ENCODE measurements around the gene TCF15. TPM values are rescaled to one million over a fixed set of nuclear protein-coding genes. Genes with fewer than 3 reads are reported as not detected.

Gene TCF15
- total and polyA plus RNA-seq, 11 donors: 5.8 to 18.0 (median 10.0) TPM

GRCh38 chr20:620246-620645, 10.1 kb upstream of the TCF15 start:
- intact Hi-C loops (cut with DNase I): no loop called here
- no peaks in the 10 kb centered on the region for H3K27me3 ChIP-seq
- no peak overlapping the region for H3K27ac ChIP-seq
- H3K36me3 ChIP-seq: no peaks in the 10 kb centered on the region
- H3K4me3 ChIP-seq: no peak overlapping the region
- ATAC-seq (no peak), DNase-seq (no peak)
- no peak for TF ChIP-seq CTCF (IDR thresholded peaks at IDR 0.05)
- TF ChIP-seq POLR2A (IDR thresholded peaks at IDR 0.05): no peak
- H3K9me3 ChIP-seq: peaks cover 0 to 11% (median 6%) of the 10 kb centered on the region in 12 donors
- 40 to 60% (median 46%) methylated on average over 7 of the region's 7 CpGs for WGBS, 4 donors
- peaks cover 0 to 8% (median 1%) of the 10 kb centered on the region in 12 donors for H3K4me1 ChIP-seq

GRCh38 chr20:618980-619379, 8.9 kb upstream of the TCF15 start:
- H3K4me3 ChIP-seq: no peak overlapping the region
- intact Hi-C loops (cut with DNase I): no loop called here
- no peak overlapping the region for H3K27ac ChIP-seq
- H3K27me3 ChIP-seq: no peaks in the 10 kb centered on the region
- no peak for ATAC-seq
- no peak for DNase-seq
- WGBS, 4 donors: 64 to 75% (median 71%) methylated on average over 5 of the region's 5 CpGs
- H3K9me3 ChIP-seq: peaks cover 0 to 11% (median 6%) of the 10 kb centered on the region in 12 donors
- H3K36me3 ChIP-seq: no peaks in the 10 kb centered on the region
- TF ChIP-seq POLR2A (IDR thresholded peaks at IDR 0.05) (no peak), CTCF (IDR thresholded peaks at IDR 0.05) (no peak)
- H3K4me1 ChIP-seq: peaks cover 0 to 8% (median 1%) of the 10 kb centered on the region in 12 donors

- intact Hi-C loops (cut with DNase I): no loop called here
- ATAC-seq (no peak), DNase-seq (no peak)
- WGBS, 4 donors: 89 to 95% (median 93%) methylated on average over 4 of the region's 4 CpGs
- Histone ChIP-seq H3K9me3 (peaks cover 0 to 11% (median 6%) of the 10 kb centered on the region in 12 donors), H3K4me3 (no peak overlapping the region), H3K27ac (no peak overlapping the region), H3K36me3 (no peaks in the 10 kb centered on the region), H3K4me1 (peaks cover 0 to 8% (median 1%) of the 10 kb centered on the region in 12 donors), H3K27me3 (peaks cover 0 to under 1% (median 0%) of the 10 kb centered on the region in 9 donors)
- TF ChIP-seq POLR2A (IDR thresholded peaks at IDR 0.05) (no peak), CTCF (IDR thresholded peaks at IDR 0.05) (no peak)
Measured at GRCh38 chr20:617934-618690, 8.0 kb upstream of the TCF15 start.

GRCh38 chr20:615514-615913, 5.4 kb upstream of the TCF15 start:
- Histone ChIP-seq H3K4me3 (no peak overlapping the region), H3K4me1 (peaks cover 0 to 18% (median 2%) of the 10 kb centered on the region in 12 donors), H3K9me3 (peaks cover 0 to 11% (median 6%) of the 10 kb centered on the region in 12 donors), H3K27me3 (peaks cover 0 to 25% (median 0%) of the 10 kb centered on the region in 9 donors), H3K36me3 (no peaks in the 10 kb centered on the region), H3K27ac (no peak overlapping the region)
- intact Hi-C loops (cut with DNase I): no loop called here
- ATAC-seq (no peak), DNase-seq (no peak)
- TF ChIP-seq CTCF (IDR thresholded peaks at IDR 0.05) (no peak), POLR2A (IDR thresholded peaks at IDR 0.05) (no peak)
- 81 to 88% (median 85%) methylated on average over 4 of the region's 4 CpGs for WGBS, 4 donors

Measured in heart left ventricle (tissue), 16 donors.